Measurements from ENCODE around the gene ZBTB38. TPM values are rescaled to one million over a fixed set of nuclear protein-coding genes. Genes with fewer than 3 reads are reported as not detected.

ZBTB38 gene
- total RNA-seq, 2 experiments from 2014 or later = 8.4 to 12.4 TPM

DNA sequence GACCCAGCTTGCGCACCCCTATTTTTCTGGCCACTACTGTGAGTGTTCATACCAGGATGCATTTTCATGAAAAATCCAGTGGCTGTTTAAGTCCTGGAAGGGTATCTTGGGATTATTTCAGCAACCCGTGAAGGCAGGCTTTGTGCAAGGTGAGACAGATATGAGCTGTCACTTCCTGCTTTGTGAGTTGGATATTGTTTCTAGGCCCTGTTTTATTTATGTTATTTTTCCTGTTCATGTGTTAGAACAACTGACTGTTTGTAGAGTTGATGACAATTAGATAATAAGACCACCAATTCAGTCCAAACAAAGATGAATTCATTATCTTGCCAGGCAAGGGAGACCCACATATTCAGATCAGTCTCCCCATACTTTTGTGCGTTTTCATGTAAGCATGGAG lies 42.5 kb downstream of the ZBTB38 start:
- H3K36me3 ChIP-seq (ENCODE audit: insufficient read depth, low read length) = no peaks in the 10 kb centered on the region
- H3K9me2 ChIP-seq (ENCODE audit: insufficient read depth, low read length) = no peaks in the 10 kb centered on the region
- DNase-seq (ENCODE audit: low spot score) = no peak
- peaks cover 17% of the 10 kb centered on the region for H3K4me1 ChIP-seq (ENCODE audit: insufficient read depth, low read length, poor library complexity, severe bottlenecking)
- H3K79me2 ChIP-seq (ENCODE audit: insufficient read depth, low read depth, low read length) = no peaks in the 10 kb centered on the region
- H3K4me3 ChIP-seq (ENCODE audit: low read depth, low read length, poor library complexity, severe bottlenecking) = no peak overlapping the region
- no peaks in the 10 kb centered on the region for H4K20me1 ChIP-seq (ENCODE audit: insufficient read depth, low read length)
- ChIA-PET CTCF (ENCODE audit: unreplicated experiment) (no interaction called here), POLR2A (no interaction called here)
- H2AFZ ChIP-seq (ENCODE audit: low read length) = peak overlapping the region; percentile 27; the same call in 1 of the 2 replicates
- TF ChIP-seq, protein P1, sequence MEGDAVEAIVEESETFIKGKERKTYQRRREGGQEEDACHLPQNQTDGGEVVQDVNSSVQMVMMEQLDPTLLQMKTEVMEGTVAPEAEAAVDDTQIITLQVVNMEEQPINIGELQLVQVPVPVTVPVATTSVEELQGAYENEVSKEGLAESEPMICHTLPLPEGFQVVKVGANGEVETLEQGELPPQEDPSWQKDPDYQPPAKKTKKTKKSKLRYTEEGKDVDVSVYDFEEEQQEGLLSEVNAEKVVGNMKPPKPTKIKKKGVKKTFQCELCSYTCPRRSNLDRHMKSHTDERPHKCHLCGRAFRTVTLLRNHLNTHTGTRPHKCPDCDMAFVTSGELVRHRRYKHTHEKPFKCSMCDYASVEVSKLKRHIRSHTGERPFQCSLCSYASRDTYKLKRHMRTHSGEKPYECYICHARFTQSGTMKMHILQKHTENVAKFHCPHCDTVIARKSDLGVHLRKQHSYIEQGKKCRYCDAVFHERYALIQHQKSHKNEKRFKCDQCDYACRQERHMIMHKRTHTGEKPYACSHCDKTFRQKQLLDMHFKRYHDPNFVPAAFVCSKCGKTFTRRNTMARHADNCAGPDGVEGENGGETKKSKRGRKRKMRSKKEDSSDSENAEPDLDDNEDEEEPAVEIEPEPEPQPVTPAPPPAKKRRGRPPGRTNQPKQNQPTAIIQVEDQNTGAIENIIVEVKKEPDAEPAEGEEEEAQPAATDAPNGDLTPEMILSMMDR (conservative IDR thresholded peaks at IDR 0.05; ENCODE audit: low read length) = no peak
- TF ChIP-seq EZH2phosphoT487 (IDR thresholded peaks at IDR 0.05; ENCODE audit: borderline replicate concordance, low read depth, low read length) = no peak
- peak overlapping the region; percentile 29; the same call in 1 of the 2 replicates for H3K4me2 ChIP-seq (ENCODE audit: low read length)
- intact Hi-C loops (cut with micrococcal nuclease; ENCODE audit: unreplicated experiment) = no loop called here
- BruUV-seq (replicated peaks) = no TSS peak
- H3K27ac ChIP-seq (ENCODE audit: low read depth, low read length, poor library complexity, severe bottlenecking) = no peak overlapping the region
- no peaks in the 10 kb centered on the region for H3K9me3 ChIP-seq (ENCODE audit: low read length)

DNA sequence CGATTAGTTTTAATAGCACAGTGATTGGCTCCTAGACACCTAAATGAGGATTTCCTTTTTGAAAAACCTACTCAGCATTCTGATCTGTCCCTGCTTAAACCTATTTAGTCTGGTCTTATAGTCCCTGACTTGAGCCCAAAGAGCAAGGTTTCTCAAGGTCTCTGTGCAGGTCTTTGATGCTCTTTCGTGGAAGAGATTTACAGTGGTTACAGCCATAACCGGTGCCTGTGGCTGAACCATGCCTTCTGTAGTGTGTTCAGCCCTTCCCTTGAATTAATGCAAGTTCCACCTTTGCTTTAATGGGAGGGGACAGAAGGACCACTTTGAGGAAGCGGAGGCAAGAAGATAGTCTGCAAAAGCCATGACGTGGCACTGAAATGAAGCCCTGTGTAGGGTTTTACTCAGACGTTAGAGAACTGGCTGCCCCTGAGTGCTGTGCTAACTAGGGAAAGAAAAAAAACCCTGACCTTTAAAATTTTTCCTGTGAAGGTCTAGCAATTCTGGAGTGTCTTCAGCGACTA lies 43.0 kb downstream of the ZBTB38 start:
- BruUV-seq (replicated peaks) = no TSS peak
- no peak for DNase-seq (ENCODE audit: low spot score)
- H3K9me3 ChIP-seq (ENCODE audit: low read length) = no peaks in the 10 kb centered on the region
- ChIA-PET POLR2A (interaction anchor here (1.0 to 1.5 kb wide), 3 partner anchors 8 to 27 kb away, joined by 3 read pairs; no protein-coding TSS in a partner anchor), CTCF (ENCODE audit: unreplicated experiment) (no interaction called here)
- peaks cover 17% of the 10 kb centered on the region for H3K4me1 ChIP-seq (ENCODE audit: insufficient read depth, low read length, poor library complexity, severe bottlenecking)
- no peaks in the 10 kb centered on the region for H4K20me1 ChIP-seq (ENCODE audit: insufficient read depth, low read length)
- H2AFZ ChIP-seq (ENCODE audit: low read length) = peak overlapping the region; percentile 27; the same call in 1 of the 2 replicates
- H3K36me3 ChIP-seq (ENCODE audit: insufficient read depth, low read length) = no peaks in the 10 kb centered on the region
- H3K9me2 ChIP-seq (ENCODE audit: insufficient read depth, low read length) = no peaks in the 10 kb centered on the region
- H3K27ac ChIP-seq (ENCODE audit: low read depth, low read length, poor library complexity, severe bottlenecking) = no peak overlapping the region
- no peak overlapping the region for H3K4me3 ChIP-seq (ENCODE audit: low read depth, low read length, poor library complexity, severe bottlenecking)
- intact Hi-C loops (cut with micrococcal nuclease; ENCODE audit: unreplicated experiment) = no loop called here
- no peaks in the 10 kb centered on the region for H3K79me2 ChIP-seq (ENCODE audit: insufficient read depth, low read depth, low read length)
- peak overlapping the region; percentile 55; the same call in 1 of the 2 replicates for H3K4me2 ChIP-seq (ENCODE audit: low read length)
- TF ChIP-seq, protein P1 (conservative IDR thresholded peaks at IDR 0.05; ENCODE audit: low read length) = no peak
- TF ChIP-seq EZH2phosphoT487 (IDR thresholded peaks at IDR 0.05; ENCODE audit: borderline replicate concordance, low read depth, low read length) = no peak

Data from OCI-LY7 (cell line).